Measurements from ENCODE around the gene PEPD.
A peak's percentile ranks its signal among the peaks of the same experiment; 100 is the strongest.

The PEPD gene

GRCh38 chr19:33377586-33378475 is 143.8 kb downstream of the PEPD start:
- no peak for DNase-seq

GRCh38 chr19:33376941-33377557 is 144.5 kb downstream of the PEPD start:
- DNase-seq, result no peak

GRCh38 chr19:33376423-33376822 is 145.2 kb downstream of the PEPD start:
- no peak for DNase-seq

GRCh38 chr19:33375837-33376159 is 145.8 kb downstream of the PEPD start:
- no peak for DNase-seq

GRCh38 chr19:33375156-33375836 is 146.3 kb downstream of the PEPD start:
- no peak for DNase-seq

- DNase-seq, result no peak
Measured at GRCh38 chr19:33374236-33374714, 147.3 kb downstream of the PEPD start.

GRCh38 chr19:33373453-33374235 is 147.9 kb downstream of the PEPD start, which contains the start of gene CEBPG:
Gene CEBPG (plus strand): TSS chr19:33373709. CDS start chr19:33379240, 5,531 bp downstream.
- peak; percentile 88 to 94 (median 92) for DNase-seq

- no peak for DNase-seq
Measured at GRCh38 chr19:33370783-33371182, 150.8 kb downstream of the PEPD start.

GRCh38 chr19:33368074-33368864 is 153.3 kb downstream of the PEPD start:
- no peak for DNase-seq

- DNase-seq, result no peak
Measured at GRCh38 chr19:33366897-33367296, 154.7 kb downstream of the PEPD start.

GRCh38 chr19:33366127-33366526 is 155.5 kb downstream of the PEPD start:
- DNase-seq, result no peak

- DNase-seq, result no peak
Measured at GRCh38 chr19:33365691-33366090, 155.9 kb downstream of the PEPD start.

- DNase-seq, result no peak
Measured at GRCh38 chr19:33363476-33363875, 158.1 kb downstream of the PEPD start.

GRCh38 chr19:33362508-33363228 is 158.9 kb downstream of the PEPD start:
- no peak for DNase-seq

GRCh38 chr19:33359581-33359980 is 162.0 kb downstream of the PEPD start:
- no peak for DNase-seq

- DNase-seq, result no peak
Measured at GRCh38 chr19:33358408-33358807, 163.2 kb downstream of the PEPD start.

- no peak for DNase-seq
Measured at GRCh38 chr19:33357556-33357955, 164.0 kb downstream of the PEPD start.

- no peak for DNase-seq
Measured at GRCh38 chr19:33355535-33355934, 166.1 kb downstream of the PEPD start.

- DNase-seq, result no peak
Measured at GRCh38 chr19:33350538-33351309, 170.9 kb downstream of the PEPD start.

Data from activated CD4-positive, CD25-positive, alpha-beta regulatory T cell (primary cell).